Adrenal gland (tissue), 5 donors: ENCODE measurements around the gene ADAM19.

ENCODE experiments used
- POLR2A ChIP-seq, 2 donors: fragments of 450-650 bp; IDR thresholded peaks; one replicate each; pipeline ENCODE4 v1.6.1; 2017; ENCODE audit warnings: antibody characterized with exemption in 2 of 2, mild to moderate bottlenecking in 2 of 2, moderate library complexity in 1 of 2
- TF ChIP-seq, protein P1 (sequence below), 6 experiments: fragments of 450-650 bp in 4 of 6; fragments of 200-600 bp in 2 of 6; sonication (generic) in 1 of 6; IDR thresholded peaks; 1 replicate in 5 of 6; 2 replicates in 1 of 6; pipeline versions ENCODE4 v1.5.1 to v1.8.0; 2016 to 2021; ENCODE audit warnings: antibody characterized with exemption in 6 of 6, mild to moderate bottlenecking in 2 of 6, moderate library complexity in 1 of 6
- donor health status: DM: no; HTN: no; CAD: no.

DNA sequence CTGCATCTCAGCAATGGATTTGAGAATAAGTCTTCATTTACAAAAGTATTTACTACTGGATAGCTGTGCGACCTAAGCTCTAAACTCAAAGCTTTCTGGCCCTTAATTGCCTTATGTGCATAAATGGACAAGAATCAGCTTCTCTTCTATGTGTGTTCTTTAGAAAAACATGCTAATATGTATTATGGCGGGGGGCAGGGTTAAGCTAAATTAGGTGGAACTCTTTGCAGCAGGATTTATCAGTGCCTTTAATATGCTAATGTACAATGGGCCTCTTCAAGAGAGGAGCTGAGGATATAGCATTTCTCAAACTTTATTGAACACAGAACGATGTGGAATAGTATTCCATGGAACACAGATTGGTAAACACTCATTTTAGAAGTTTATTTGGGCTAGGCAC lies 125.6 kb downstream of the ADAM19 start:
- TF ChIP-seq, protein P1, sequence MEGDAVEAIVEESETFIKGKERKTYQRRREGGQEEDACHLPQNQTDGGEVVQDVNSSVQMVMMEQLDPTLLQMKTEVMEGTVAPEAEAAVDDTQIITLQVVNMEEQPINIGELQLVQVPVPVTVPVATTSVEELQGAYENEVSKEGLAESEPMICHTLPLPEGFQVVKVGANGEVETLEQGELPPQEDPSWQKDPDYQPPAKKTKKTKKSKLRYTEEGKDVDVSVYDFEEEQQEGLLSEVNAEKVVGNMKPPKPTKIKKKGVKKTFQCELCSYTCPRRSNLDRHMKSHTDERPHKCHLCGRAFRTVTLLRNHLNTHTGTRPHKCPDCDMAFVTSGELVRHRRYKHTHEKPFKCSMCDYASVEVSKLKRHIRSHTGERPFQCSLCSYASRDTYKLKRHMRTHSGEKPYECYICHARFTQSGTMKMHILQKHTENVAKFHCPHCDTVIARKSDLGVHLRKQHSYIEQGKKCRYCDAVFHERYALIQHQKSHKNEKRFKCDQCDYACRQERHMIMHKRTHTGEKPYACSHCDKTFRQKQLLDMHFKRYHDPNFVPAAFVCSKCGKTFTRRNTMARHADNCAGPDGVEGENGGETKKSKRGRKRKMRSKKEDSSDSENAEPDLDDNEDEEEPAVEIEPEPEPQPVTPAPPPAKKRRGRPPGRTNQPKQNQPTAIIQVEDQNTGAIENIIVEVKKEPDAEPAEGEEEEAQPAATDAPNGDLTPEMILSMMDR (IDR thresholded peaks at IDR 0.05): no peak
- no peak for TF ChIP-seq POLR2A (IDR thresholded peaks at IDR 0.05)
